Panc1 (cell line): ENCODE results near the gene TAF9B. TPM values are rescaled to one million over a fixed set of nuclear protein-coding genes. Genes with fewer than 3 reads are reported as not detected.

ENCODE experiments used
- ATAC-seq: fragments of 200-7000 bp; cut with Tn5 transposase; 2 replicates; pipeline ENCODE4 v1.9.1; 2020; ENCODE audit warnings: mild to moderate bottlenecking, moderate library complexity
- BruUV-seq: library from RNA; stranded (reverse); fragments of 400-500 nt; replicated peaks from 2 replicates; lab custom pipeline; 2021; lab: Mats Ljungman, UMichigan
- CTCF ChIA-PET: fragments of 300-600 bp; sonication (Branson Sonifier 250); formaldehyde crosslinking; loops from one replicate; lab custom pipeline; 2022; ENCODE audit warnings: antibody characterized with exemption; lab: Charles Lee
- POLR2A ChIA-PET: fragments of 300-600 bp; sonication (Branson Sonifier 250); formaldehyde crosslinking; loops from one replicate; lab custom pipeline; 2022; ENCODE audit warnings: antibody characterized with exemption; lab: Charles Lee
- DNase-seq: peaks from one replicate; pipeline ENCODE4 v3.0.0-alpha.2; 2010; ENCODE audit warnings: low read depth, low spot score
- H3K27ac ChIP-seq: 2 replicates; pipeline ENCODE4 v1.5.1; 2011; ENCODE audit warnings: mild to moderate bottlenecking, low read length, inconsistent platforms
- H3K27me3 ChIP-seq: fragments of 200-500 bp; sonication (Bioruptor generic); 2 replicates; pipeline ENCODE4 v1.6.0; 2014; ENCODE audit warnings: low read length, inconsistent platforms; ENCODE audit not compliant: control insufficient read depth, insufficient read depth
- H3K36me3 ChIP-seq: fragments of 200-500 bp; sonication (Bioruptor generic); 2 replicates; pipeline ENCODE4 v1.5.1; 2014; ENCODE audit warnings: inconsistent platforms, mild to moderate bottlenecking, low read length, moderate library complexity; ENCODE audit not compliant: control insufficient read depth, insufficient read depth
- H3K4me1 ChIP-seq: 2 replicates; pipeline ENCODE4 v1.5.1; 2011; ENCODE audit warnings: inconsistent platforms, mild to moderate bottlenecking, low read length, moderate library complexity; ENCODE audit not compliant: control insufficient read depth, insufficient read depth
- H3K4me3 ChIP-seq, 2 experiments: 2 replicates each; pipeline ENCODE4 v1.5.1; 2011 to 2012; ENCODE audit warnings: low read depth in 2 of 2, low read length in 2 of 2, mild to moderate bottlenecking in 2 of 2, inconsistent platforms in 1 of 2, moderate library complexity in 1 of 2
- H3K9me3 ChIP-seq: fragments of 200-500 bp; sonication (Bioruptor generic); 2 replicates; pipeline ENCODE4 v1.5.1; 2014; ENCODE audit warnings: low read depth, mild to moderate bottlenecking, inconsistent platforms, low read length, moderate library complexity; ENCODE audit not compliant: control insufficient read depth, insufficient read depth
- CTCF ChIP-seq: fragments of 450-650 bp; IDR thresholded peaks from 2 replicates; pipeline ENCODE4 v1.5.1; 2017; ENCODE audit warnings: mild to moderate bottlenecking
- POLR2AphosphoS5 ChIP-seq: IDR thresholded peaks from 2 replicates; pipeline ENCODE4 v1.6.1; 2012; ENCODE audit warnings: mild to moderate bottlenecking, low read depth, low read length, moderate library complexity
- REST ChIP-seq, 2 experiments: IDR thresholded peaks; 2 replicates each; pipeline ENCODE4 v1.6.1; 2011 to 2012; ENCODE audit warnings: low read depth in 2 of 2, control low read depth in 1 of 2, low read length in 1 of 2, mild to moderate bottlenecking in 1 of 2, moderate library complexity in 1 of 2; ENCODE audit not compliant: insufficient read depth in 1 of 2
- SIN3A ChIP-seq: IDR thresholded peaks from 2 replicates; pipeline ENCODE4 v1.6.1; 2012; ENCODE audit warnings: low read depth, mild to moderate bottlenecking, low read length, moderate library complexity, borderline replicate concordance; ENCODE audit not compliant: insufficient read depth
- TCF7L2 ChIP-seq: IDR thresholded peaks from 2 replicates; pipeline ENCODE4 v1.6.1; 2011; ENCODE audit warnings: mild to moderate bottlenecking, low read depth, low read length, inconsistent platforms
- in situ Hi-C: cut with HindIII; loops from 2 replicates; pipeline ENCODE4 v1.10.0; 2016; ENCODE audit warnings: low sequenced_read_pairs, low pct_unique_long_range_greater_than_20kb
- intact Hi-C: fragments of 100-400 bp; cut with micrococcal nuclease; formaldehyde crosslinking; loops from one replicate; pipeline ENCODE4 v1.10.0; 2022; ENCODE audit not compliant: unreplicated experiment
- total RNA-seq: library from RNA; stranded (reverse); gene quantifications from one replicate; pipeline ENCODE4 v1.2.1, GENCODE V29; 2021; ENCODE audit not compliant: unreplicated experiment

The TAF9B gene
- total RNA-seq, 1 experiment from 2014 or later = 33.6 TPM

- in situ Hi-C loops = no loop called here
- CTCF ChIA-PET = no interaction called here
- no peak overlapping the region for H3K27ac ChIP-seq
- no peaks in the 10 kb centered on the region for H3K36me3 ChIP-seq
- no peaks in the 10 kb centered on the region for H3K9me3 ChIP-seq
- ATAC-seq (no peak), DNase-seq (no peak)
- intact Hi-C loops = no loop called here
- no TSS peak for BruUV-seq
- no peaks in the 10 kb centered on the region for H3K27me3 ChIP-seq
- no peak overlapping the region for H3K4me3 ChIP-seq
- POLR2A ChIA-PET = no interaction called here
- H3K4me1 ChIP-seq = no peaks in the 10 kb centered on the region
- TF ChIP-seq TCF7L2 (no peak), CTCF (no peak), REST (IDR thresholded peaks at IDR 0.05; ENCODE audit: insufficient read depth in 1 of 2, low read depth in 2 of 2, low read length in 1 of 2) (no peak), POLR2AphosphoS5 (no peak), SIN3A (no peak)
These were observed 41.9 kb upstream of the TAF9B start for GRCh38 chrX:78181307-78181706.

GRCh38 chrX:78168065-78168464 lies 28.6 kb upstream of the TAF9B start:
- ATAC-seq = no peak
- TF ChIP-seq REST (IDR thresholded peaks at IDR 0.05; ENCODE audit: insufficient read depth in 1 of 2, low read depth in 2 of 2, low read length in 1 of 2) = no peak
- no peak for TF ChIP-seq SIN3A
- no peak for TF ChIP-seq CTCF
- TF ChIP-seq POLR2AphosphoS5 = no peak
- no peak for TF ChIP-seq TCF7L2
- no peak overlapping the region for H3K4me3 ChIP-seq
- H3K27ac ChIP-seq = no peak overlapping the region
- in situ Hi-C loops = no loop called here
- no peaks in the 10 kb centered on the region for H3K4me1 ChIP-seq
- ChIA-PET POLR2A (no interaction called here), CTCF (no interaction called here)
- no peaks in the 10 kb centered on the region for H3K27me3 ChIP-seq
- H3K36me3 ChIP-seq = no peaks in the 10 kb centered on the region
- no peak for DNase-seq
- no peaks in the 10 kb centered on the region for H3K9me3 ChIP-seq
- intact Hi-C loops = no loop called here
- no TSS peak for BruUV-seq
